Stimulated activated CD4-positive, alpha-beta T cell treated with anti-CD3 and anti-CD28 coated beads, Interleukin-15, amount 100 ng/mL, for 48 hours (primary cell): ENCODE data around the gene SH3RF1.
"Not testable (repeated sequence)": the region's sequence is repeated elsewhere in the genome, so short reads cannot be mapped to it uniquely, and the experiment has no call there.

Experiments used
- DNase-seq, 2 donors: peaks; one replicate each; pipeline ENCODE4 v3.0.0-alpha.2; 2020; ENCODE audit warnings: low read depth in 2 of 2

Gene SH3RF1

GRCh38 chr4:169200361-169201030 lies 70.3 kb downstream of the SH3RF1 start:
- no peak for DNase-seq

- no peak for DNase-seq
These were observed 71.6 kb downstream of the SH3RF1 start for GRCh38 chr4:169199184-169199583.

DNA sequence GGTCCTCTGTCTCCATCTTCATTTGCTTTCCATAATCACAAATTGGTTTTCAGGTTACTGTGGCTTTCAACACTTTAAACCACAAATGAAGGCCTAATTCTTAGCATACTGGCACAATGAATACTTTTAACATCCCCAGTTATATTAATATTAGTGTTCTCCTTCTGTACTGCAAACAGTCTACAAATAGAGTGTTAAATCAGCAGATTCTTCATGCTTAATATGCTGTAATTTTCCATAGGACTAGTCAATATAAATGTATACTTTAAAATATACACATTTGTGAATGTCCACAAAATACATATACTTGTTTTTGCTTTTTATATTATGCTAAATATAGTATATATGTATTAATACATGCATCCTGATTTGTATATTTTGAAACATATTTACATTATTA lies 72.6 kb downstream of the SH3RF1 start:
- no peak for DNase-seq

DNA sequence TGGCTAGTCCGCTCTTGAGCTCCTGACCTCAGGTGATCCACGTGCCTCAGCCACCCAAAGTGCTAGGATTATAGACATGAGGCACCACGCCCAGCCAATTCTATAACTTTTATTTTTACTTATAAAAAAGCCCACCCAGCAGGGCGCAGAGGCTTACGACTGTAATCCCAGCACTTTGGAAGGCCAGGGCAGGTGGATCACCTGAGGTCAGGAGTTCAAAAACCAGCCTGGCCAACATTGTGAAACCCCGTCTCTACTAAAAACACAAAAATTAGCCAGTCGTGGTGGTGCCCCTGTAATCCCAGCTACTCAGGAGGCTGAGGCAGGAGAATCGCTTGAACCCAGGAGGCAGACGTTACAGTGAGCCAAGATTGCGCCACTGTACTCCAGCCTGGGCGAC lies 73.5 kb downstream of the SH3RF1 start:
- not testable (repeated sequence) for DNase-seq

- DNase-seq, result no peak
These were observed 75.7 kb downstream of the SH3RF1 start for GRCh38 chr4:169195032-169195431.

DNA sequence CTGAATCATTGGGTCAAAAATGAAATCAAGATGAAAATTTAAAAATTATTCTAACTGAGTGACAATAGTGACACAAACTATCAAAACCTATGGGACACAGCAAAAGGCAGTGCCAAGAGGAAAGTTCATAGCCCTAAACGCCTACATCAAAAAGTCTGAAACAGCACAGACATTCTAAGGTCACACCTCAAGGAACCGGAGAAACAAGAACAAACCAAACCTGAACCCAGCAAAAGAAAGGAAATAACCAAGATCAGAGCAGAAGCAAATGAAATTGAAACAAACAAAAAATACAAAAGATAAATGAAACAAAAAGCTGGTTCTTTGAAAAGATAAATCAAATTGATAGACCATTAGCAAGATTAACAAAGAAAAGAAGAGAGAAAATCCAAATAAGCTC lies 80.8 kb downstream of the SH3RF1 start:
- not testable (repeated sequence) for DNase-seq

- DNase-seq, result no peak
These were observed 81.4 kb downstream of the SH3RF1 start for GRCh38 chr4:169189372-169189771.

- no peak for DNase-seq
These were observed 82.6 kb downstream of the SH3RF1 start for GRCh38 chr4:169188204-169188603.

DNA sequence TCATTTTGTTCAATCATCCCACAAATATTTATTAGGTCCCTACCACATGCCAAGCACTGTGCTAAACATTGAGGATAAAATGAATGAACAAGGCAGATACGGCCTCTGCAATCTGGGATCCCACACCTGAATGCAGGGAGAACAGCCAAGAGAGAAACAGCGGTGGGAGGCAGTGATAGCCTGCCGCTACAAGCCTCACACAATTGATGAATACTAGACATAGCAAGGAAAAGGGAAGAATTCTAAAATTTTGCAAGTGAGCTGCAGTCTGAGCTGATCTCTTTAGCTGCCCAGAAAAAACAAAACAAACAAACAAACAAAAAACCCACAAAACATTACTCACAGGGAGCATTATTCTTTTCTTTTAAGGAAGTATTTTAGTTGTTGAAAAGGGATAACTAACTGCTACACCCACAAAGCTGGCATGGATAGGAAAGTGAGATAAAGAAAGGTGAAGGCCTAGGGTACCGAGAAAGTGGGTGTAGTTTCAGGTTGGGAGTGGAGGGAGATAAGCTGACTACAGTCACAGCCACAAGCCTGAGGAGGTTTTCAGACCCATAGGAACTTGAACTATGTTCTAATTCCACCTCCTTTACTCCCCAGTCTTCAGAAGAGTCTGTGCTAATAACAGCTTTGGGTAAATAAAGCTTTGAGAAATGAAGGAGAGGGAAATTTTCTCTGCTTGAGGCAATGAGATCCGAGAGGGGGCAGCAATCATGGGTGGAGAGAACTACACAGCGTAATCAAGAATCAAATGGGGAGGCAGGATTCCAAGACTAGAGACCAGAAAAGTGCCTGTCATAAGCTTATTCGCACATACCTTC lies 85.4 kb downstream of the SH3RF1 start:
- no peak for DNase-seq

DNA sequence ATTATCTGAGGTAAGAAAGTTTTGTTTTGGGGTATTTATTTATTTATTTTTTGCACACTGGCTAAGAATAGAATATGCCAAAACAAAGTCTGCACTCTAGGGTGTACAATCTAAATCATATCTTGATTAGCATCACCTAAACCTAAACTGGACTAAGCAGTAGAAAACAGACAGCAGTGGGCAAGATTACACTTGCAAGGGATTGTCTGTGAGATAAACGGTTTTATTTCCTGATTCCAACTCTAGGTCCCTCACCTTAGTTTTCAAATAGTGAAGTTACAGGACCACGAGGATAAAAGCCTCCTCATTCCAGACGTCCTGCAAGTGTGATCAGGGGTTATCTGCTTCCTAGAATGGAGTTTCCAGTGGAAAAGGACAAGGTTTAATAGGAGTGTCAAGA lies 86.1 kb downstream of the SH3RF1 start:
- DNase-seq, result no peak

- DNase-seq, result no peak
These were observed 86.5 kb downstream of the SH3RF1 start for GRCh38 chr4:169184236-169184635.

GRCh38 chr4:169183581-169183980 lies 87.2 kb downstream of the SH3RF1 start:
- DNase-seq, result no peak

GRCh38 chr4:169179609-169180521 lies 90.9 kb downstream of the SH3RF1 start:
- no peak for DNase-seq

GRCh38 chr4:169178092-169178491 lies 92.7 kb downstream of the SH3RF1 start:
- DNase-seq, result not testable (repeated sequence)

GRCh38 chr4:169175476-169175875 lies 95.3 kb downstream of the SH3RF1 start:
- DNase-seq, result no peak

DNA sequence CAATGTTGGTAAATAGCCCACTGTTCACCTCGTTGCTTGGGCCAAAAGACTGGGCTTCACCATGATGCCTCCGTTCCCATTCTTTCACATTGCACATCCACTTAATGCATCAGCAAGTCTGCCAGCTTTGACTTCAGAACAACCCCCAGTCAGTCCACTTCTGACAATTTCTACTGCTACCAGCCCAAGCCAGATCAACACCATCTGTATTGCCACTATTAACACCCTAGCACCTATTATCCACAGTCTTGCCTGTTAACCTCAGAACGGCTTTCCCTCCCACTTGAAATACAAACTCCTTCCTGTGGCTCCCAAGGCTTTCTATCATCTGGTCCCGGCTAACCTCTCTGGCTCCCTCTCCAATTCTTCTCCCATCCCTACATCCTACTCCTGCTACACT lies 95.7 kb downstream of the SH3RF1 start:
- DNase-seq, result no peak

DNA sequence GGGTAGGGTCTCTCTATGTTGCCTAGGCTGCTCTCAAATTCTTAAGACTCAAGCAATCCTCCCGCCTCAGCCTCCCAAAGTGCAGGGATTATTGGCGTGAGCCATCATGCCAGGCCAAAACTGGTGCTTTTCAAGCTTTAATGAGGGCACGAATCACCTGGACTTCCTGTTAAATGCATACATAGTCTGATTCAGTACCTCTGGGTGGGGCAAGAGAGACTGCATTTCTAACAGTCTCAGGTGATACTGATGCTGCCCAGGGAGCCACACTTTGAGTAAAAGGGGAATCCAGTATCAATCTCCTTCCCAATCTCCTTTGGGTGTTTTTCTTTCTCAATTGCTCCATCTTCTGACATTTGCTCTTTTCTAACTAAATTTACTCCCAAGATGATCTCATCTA lies 96.5 kb downstream of the SH3RF1 start:
- no peak for DNase-seq

GRCh38 chr4:169167957-169168858 lies 102.5 kb downstream of the SH3RF1 start:
- no peak for DNase-seq

DNA sequence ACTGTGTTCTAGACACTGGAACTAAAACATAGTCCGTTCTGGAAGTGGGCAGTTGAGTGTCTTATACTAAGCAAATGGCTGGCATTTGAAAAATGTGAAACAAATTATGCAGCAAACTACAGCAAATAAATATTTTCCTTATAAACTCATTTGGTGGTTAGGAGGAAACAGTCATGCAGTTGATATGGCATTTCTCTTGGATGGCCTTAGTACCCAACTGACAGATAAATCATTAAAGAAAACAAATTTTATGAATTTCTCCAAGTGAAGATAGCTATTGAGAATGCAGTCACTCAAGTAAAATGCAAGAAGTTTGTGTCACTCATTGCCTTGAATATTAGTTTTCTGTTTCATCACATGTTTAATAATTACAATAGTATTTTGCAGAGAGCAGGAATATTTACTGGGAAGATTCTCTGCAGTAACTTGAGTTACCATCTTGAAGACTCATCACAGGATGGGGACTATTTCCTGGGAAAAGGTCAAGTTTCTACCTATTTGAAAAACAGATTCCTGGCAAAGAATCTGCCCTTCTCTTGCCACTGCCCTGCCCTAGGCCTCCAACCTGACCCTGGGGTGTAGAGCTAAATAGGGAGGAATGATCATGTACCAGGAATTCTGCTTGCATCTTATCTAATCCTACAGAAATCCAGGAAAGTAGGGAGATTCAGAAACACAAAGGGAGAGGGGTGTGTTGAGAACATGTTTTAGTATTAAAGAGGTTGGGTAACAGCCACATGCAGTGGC lies 105.9 kb downstream of the SH3RF1 start:
- DNase-seq, result no peak

- DNase-seq, result no peak
These were observed 106.6 kb downstream of the SH3RF1 start for GRCh38 chr4:169163947-169164668.
